Fibroblast of the conjunctiva (primary cell): ENCODE results near the gene CFAP57.
"Not testable (repeated sequence)": the region's sequence is repeated elsewhere in the genome, so short reads cannot be mapped to it uniquely, and the experiment has no call there.

ENCODE experiments used
- DNase-seq: peaks from one replicate; pipeline ENCODE4 v3.0.0-alpha.2; 2010; ENCODE audit warnings: low read depth

Gene CFAP57

GRCh38 chr1:43171876-43172526, at the start of gene CFAP57, which contains the start of gene EBNA1BP2:
TSS of gene CFAP57 (plus strand) at chr1:43172330. CDS start at chr1:43172754, 424 bp downstream.
TSS of gene EBNA1BP2 (minus strand) at chr1:43172290. CDS start at chr1:43172118, 172 bp downstream.
- peak; percentile 82 for DNase-seq

GRCh38 chr1:43123031-43123430, 49.1 kb upstream of the CFAP57 start:
- DNase-seq: no peak

- no peak for DNase-seq
These were observed 43.3 kb upstream of the CFAP57 start for GRCh38 chr1:43128816-43129215.

DNA sequence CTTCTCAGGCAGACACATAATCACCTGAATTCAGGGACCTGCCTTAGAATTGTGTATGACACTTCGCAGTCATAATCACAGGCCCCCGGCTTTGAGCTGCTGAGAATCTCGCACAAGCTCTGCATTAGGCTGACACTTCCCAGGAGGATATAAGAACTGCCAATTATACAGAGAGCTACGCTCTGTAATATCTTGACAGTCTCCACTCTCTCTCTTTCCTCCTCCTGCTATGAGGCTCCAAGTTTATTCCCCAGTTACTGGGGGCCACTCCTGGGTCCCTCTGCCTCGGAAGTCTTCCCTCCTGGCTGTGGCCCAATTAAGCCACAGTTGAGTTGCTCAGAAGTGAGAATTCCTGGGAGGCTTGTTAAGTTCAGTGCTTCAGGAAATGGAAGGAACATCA, 42.7 kb upstream of the CFAP57 start:
- no peak for DNase-seq

- DNase-seq: no peak
These were observed 38.1 kb upstream of the CFAP57 start for GRCh38 chr1:43134068-43134467.

- no peak for DNase-seq
These were observed 37.5 kb upstream of the CFAP57 start for GRCh38 chr1:43134640-43135039.

DNA sequence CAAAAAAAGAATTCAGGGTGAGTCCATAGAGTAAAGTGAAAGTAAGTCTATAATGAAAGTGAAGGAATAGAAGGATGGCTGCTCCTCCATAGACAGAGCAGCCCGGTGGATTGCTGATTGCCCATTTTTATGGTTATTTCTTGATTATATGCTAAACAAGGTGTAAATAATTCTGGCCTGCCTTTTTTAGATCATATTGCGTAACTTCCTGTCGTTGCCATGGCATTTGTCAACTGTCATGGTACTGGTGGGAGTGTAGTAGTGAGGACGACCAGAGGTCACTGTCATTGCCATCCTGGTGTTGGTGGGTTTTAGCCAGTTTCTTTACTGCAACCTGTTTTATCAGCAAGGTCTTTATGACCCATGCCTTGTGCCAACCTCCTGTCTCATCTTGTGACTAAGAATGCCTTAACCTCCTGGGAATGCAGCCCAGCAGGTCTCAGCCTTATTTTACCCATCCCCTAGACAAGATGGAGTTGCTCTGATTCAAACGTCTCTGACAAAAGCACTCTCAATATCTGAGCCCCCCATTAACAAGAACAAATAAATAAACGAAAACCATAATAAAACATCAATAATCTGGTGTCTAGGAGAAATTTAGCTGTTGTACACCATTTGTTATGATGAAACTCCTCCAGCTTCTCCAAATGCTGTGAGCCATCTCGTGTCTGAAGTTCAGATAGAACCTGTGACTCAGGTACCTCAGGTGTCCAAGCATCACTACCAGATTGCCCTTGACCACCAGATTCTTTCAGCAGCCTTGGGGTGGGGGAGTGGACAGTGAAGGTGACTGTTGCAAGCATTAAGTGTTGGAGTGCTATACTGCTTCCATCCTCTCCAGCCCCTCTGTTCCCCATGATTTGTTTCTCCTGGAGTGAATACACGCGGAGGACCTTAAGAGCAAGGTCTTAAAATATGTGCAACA, 36.0 kb upstream of the CFAP57 start:
- no peak for DNase-seq

- DNase-seq: no peak
These were observed 34.6 kb upstream of the CFAP57 start for GRCh38 chr1:43137445-43138052.

GRCh38 chr1:43139295-43139694, 32.8 kb upstream of the CFAP57 start:
- DNase-seq: not testable (repeated sequence)

GRCh38 chr1:43140010-43140409, 32.1 kb upstream of the CFAP57 start:
- DNase-seq: no peak

DNA sequence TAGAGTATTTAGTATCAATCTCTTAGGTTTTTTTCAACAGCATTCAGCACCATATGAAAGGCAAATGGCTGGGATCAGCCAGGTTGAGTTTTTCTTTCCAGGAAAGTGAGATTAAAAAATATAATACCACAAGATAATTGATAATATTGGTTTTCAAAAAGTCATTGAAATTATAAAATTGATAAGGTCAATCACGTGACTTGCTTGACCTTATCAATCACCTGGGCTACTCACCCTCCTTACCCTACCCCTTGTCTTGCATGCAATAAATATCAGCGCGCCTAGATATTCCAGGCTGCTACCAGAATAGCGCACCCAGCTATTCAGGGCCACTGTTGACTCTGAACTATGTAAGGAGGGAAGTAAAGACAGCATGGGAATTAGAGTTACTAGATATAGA, 31.5 kb upstream of the CFAP57 start:
- DNase-seq: no peak

DNA sequence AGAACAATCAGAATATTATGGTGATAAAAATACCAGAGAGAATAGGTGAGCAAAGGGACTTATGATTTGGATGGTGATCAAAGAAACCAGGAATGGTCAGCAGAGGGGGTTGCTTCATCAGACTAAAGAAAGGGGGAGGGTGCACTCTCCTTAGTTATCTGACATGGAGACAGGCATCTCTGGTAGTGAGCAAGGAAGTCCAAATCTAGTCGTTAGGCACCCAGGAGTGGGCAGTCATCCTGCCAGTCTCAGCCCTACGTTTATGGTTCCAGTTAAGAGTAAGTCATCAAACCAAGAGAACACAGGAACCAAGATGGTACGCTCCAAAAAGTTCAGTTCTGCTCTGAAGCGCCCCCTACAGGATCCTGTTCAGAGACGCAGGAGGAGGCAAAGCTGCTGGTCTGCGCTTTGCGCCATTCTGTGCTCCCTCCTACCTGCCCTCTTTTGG, 28.7 kb upstream of the CFAP57 start:
- DNase-seq: no peak

GRCh38 chr1:43144237-43144636, 27.9 kb upstream of the CFAP57 start:
- no peak for DNase-seq

- DNase-seq: peak; percentile 14
These were observed 24.4 kb upstream of the CFAP57 start for GRCh38 chr1:43147625-43148327.

- no peak for DNase-seq
These were observed 22.2 kb upstream of the CFAP57 start for GRCh38 chr1:43149889-43150288.

GRCh38 chr1:43152866-43153265, 19.3 kb upstream of the CFAP57 start:
- DNase-seq: no peak

- no peak for DNase-seq
These were observed 18.7 kb upstream of the CFAP57 start for GRCh38 chr1:43153443-43153842.

DNA sequence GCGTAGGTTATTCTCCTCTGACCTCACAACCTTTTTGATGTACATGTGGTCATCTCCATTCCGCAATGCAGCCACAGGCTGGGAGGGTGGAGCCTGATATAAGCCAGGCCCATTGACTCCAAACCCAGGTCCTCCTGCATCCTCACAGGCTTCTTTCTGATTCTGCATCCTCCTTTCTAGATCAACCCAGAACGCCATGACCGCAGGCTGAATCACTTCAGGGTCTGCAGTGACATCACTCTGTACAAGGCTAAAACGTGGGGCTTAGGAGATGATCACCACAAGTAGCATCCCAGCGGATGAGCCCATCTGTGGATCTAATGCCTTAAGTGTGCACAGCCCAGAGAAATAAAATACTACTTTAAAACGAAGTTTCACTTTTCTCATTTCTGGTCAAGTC, 16.1 kb upstream of the CFAP57 start:
- DNase-seq: no peak

DNA sequence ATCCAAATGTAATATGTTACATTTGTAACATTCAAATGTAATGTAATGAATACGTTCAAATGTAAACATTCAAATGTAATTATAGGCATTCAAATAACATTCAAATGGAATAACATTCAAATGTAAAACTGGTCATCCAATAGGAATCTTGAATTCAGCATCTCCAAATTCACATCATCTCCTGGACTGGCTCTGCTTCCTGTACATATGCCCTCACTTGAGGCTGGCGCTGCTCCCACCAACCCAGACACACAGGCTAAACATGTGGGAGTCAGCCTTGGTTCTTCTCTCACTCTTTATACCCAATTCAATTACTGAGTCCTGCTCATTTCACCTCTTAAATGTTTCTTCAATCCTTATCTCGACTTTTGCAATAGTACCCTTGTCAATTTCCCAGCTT, 7.0 kb upstream of the CFAP57 start:
- no peak for DNase-seq

DNA sequence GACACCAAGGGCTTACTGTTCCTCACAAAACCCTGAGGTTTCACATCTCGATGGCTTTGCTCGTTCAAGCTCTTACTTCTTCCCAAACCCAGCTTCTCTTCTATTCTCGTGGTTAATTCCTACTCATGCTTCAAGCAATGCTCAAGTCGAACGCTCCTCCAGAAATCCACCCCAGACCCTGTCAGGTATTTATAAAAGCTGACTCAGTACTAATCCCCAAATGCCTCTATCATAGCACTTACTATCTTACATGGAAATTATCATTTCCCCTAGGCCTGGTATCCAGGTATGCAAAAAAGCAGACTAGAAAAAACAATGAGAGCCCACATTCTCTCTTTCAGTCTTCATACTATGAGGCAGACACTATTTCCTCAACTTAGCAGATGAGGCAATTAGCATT, 6.4 kb upstream of the CFAP57 start:
- DNase-seq: no peak

DNA sequence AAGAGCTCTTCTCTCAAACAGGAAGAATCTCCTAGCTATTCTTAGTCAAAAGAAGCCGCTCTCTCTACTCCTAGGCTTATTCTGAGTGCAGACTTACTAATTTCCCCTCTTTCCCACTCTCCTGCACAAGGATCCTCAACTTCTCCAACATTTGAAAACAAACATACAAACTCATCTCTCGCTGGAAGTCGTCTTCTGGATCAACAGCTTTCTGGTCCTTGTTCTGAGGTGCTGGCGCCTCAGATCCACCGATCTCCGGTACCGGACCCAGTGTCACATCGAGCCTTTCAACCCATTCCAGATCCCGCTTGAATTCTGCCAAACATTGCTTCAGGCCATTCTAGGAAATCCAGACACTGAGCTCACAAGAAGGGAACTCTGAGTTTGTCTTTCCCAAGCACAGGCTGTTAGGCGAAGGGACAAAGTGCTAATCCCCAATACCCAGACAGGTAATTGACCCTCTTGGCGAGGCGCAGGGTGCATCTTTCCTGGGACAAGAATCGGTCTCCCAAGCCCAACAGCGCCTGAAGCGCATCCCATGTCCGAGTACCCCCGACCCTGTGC, 736 bp upstream of the CFAP57 start:
- DNase-seq: no peak

DNA sequence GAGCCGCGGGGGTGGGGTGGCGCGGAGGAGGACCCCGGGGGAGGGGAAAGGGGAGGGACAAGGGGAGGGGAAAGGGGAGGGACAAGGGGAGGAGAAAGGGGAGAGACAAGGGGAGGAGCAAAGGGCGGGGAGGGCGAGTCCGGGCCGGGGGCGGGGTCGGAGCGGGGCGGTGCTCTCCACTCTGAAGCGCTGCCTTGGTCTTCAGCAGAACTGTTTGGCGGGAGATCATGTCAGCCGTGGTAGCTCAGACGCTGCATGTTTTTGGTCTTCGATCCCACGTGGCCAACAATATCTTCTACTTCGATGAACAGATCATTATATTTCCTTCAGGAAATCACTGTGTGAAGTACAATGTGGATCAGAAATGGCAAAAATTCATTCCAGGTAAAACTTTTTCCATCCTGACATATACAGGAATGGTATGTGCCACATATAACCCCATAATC, 420 bp downstream of the CFAP57 start:
- DNase-seq: peak; percentile 75
